Measurements from ENCODE around the gene PRKCH.

The PRKCH gene

GRCh38 chr14:61571917-61572316 lies 250.5 kb downstream of the PRKCH start:
- H3K27me3 Mint-ChIP-seq (ENCODE audit: low read depth), result no peaks in the 10 kb centered on the region
- H3K4me3 Mint-ChIP-seq, result no peak overlapping the region
- H3K9me3 Mint-ChIP-seq, result no peaks in the 10 kb centered on the region
- peaks cover 4% of the 10 kb centered on the region for H3K36me3 Mint-ChIP-seq (ENCODE audit: low read depth)
- peak overlapping the region; percentile 4 for H3K27ac Mint-ChIP-seq
- peaks cover 51% of the 10 kb centered on the region for H3K4me1 Mint-ChIP-seq (ENCODE audit: low read depth)

- Mint-ChIP-seq H3K36me3 (ENCODE audit: low read depth) (no peaks in the 10 kb centered on the region), H3K9me3 (no peaks in the 10 kb centered on the region), H3K4me3 (no peak overlapping the region), H3K27ac (no peak overlapping the region), H3K27me3 (ENCODE audit: low read depth) (peaks cover 5% of the 10 kb centered on the region), H3K4me1 (ENCODE audit: low read depth) (peaks cover 46% of the 10 kb centered on the region)
Measured at GRCh38 chr14:61573321-61573720, 251.9 kb downstream of the PRKCH start.

DNA sequence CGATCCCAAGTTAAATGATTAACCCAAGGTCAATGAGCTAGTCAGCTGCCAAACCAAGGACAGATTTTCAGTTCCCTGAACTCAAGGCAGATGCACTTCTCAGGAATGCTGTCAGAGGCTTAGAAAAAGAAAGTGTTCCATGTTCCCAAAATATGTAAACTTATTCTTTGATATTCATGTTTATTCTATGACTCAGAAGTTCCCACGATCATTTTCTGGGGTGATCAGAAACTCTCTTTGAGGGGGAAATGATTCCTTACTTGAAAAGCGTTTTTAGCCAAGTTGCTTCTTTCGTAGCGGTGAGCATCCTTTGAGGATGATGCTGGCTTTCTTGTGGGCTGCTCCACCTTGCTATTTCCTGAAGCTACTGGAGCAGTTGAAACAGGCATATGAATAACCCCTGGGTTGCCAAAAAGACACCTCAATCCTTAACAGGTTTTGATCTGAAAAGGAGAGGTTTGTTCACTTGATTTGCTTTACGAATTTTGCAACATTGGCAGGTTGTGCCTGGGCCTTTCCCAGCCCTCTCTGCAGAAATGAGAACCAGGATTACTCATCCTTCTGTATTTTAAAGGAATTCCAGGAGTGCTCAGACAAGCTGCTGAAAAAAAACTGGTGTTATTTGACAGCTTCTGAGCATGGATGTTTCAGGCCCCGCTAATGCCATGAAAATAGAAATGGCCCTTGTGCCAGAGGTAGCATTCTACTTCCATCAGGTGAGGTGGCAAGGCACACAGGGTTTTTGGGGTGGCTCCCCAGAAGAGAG lies 252.6 kb downstream of the PRKCH start:
- H3K27ac Mint-ChIP-seq, result no peak overlapping the region

DNA sequence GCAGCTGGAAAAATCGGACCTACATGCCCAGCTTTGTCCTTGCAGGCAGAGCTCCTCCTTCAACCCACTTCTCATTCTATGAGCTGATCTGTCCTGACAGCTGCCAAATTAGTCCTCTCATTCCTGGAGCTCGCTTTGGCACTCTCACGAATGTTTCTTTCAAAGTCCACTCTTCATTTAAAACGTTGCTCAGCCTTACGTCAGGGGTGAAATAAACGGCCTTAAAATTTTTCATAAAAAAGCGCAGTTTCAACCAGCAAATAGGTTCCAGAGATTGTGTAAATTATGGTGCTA lies 253.1 kb downstream of the PRKCH start:
- Mint-ChIP-seq H3K9me3 (no peaks in the 10 kb centered on the region), H3K4me1 (ENCODE audit: low read depth) (peaks cover 48% of the 10 kb centered on the region), H3K36me3 (ENCODE audit: low read depth) (no peaks in the 10 kb centered on the region), H3K4me3 (no peak overlapping the region), H3K27ac (no peak overlapping the region), H3K27me3 (ENCODE audit: low read depth) (peaks cover 5% of the 10 kb centered on the region)

More for the DNA sequence above, 252.6 kb downstream of the PRKCH start:
- Mint-ChIP-seq H3K9me3 (no peaks in the 10 kb centered on the region), H3K4me3 (no peak overlapping the region), H3K4me1 (ENCODE audit: low read depth) (peaks cover 48% of the 10 kb centered on the region), H3K27me3 (ENCODE audit: low read depth) (peaks cover 5% of the 10 kb centered on the region), H3K36me3 (ENCODE audit: low read depth) (no peaks in the 10 kb centered on the region)

DNA sequence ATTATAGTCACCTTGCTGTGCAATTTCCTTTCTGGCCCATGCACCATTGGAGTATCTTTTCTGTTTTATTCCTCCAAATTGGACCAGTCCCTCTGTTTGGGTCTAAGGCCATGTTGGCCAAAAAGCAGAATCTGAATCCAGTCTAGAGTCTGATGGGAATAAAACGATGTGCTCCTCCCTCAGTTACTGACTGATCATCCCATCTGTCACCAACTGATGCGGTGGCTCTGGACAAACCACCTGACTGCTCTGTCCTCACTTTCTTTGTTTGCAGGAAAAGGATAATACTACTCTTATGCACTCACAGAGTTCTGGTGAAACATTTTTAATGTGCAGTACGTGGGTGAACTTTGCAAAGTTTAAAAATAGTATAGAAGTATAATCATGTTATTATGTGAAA lies 253.7 kb downstream of the PRKCH start:
- Mint-ChIP-seq H3K4me3 (no peak overlapping the region), H3K9me3 (no peaks in the 10 kb centered on the region), H3K36me3 (ENCODE audit: low read depth) (no peaks in the 10 kb centered on the region), H3K4me1 (ENCODE audit: low read depth) (peaks cover 44% of the 10 kb centered on the region), H3K27me3 (ENCODE audit: low read depth) (peaks cover 5% of the 10 kb centered on the region), H3K27ac (no peak overlapping the region)

- peaks cover 42% of the 10 kb centered on the region for H3K4me1 Mint-ChIP-seq (ENCODE audit: low read depth)
- peaks cover 5% of the 10 kb centered on the region for H3K27me3 Mint-ChIP-seq (ENCODE audit: low read depth)
- no peaks in the 10 kb centered on the region for H3K36me3 Mint-ChIP-seq (ENCODE audit: low read depth)
- no peak overlapping the region for H3K4me3 Mint-ChIP-seq
- no peaks in the 10 kb centered on the region for H3K9me3 Mint-ChIP-seq
- no peak overlapping the region for H3K27ac Mint-ChIP-seq
Measured at GRCh38 chr14:61575551-61576150, 254.3 kb downstream of the PRKCH start.

DNA sequence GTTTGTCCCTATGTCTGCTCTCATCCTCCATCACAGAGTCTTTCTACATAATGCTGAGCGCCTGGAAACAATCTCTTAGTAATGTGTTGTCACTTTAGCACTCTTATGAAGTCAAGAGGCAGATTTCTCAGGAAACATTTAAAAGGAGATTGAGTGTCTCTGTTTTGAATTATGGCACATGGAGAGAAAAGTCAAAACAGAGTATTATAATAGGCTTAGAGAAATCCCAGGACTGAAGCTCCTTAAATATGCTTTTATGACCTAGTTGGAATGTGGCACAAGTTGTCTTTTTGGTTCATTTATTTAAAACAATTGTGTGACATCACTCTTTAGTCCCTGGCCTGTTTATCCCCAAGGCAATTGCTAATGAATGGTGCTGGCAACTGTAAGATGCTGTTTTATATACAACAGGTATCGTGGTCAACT lies 256.1 kb downstream of the PRKCH start:
- Mint-ChIP-seq H3K4me3 (no peak overlapping the region), H3K9me3 (no peaks in the 10 kb centered on the region), H3K27ac (no peak overlapping the region), H3K4me1 (ENCODE audit: low read depth) (peaks cover 37% of the 10 kb centered on the region), H3K36me3 (ENCODE audit: low read depth) (no peaks in the 10 kb centered on the region), H3K27me3 (ENCODE audit: low read depth) (peaks cover 14% of the 10 kb centered on the region)

- peaks cover 14% of the 10 kb centered on the region for H3K27me3 Mint-ChIP-seq (ENCODE audit: low read depth)
- H3K36me3 Mint-ChIP-seq (ENCODE audit: low read depth), result peaks cover 3% of the 10 kb centered on the region
- H3K4me1 Mint-ChIP-seq (ENCODE audit: low read depth), result peaks cover 30% of the 10 kb centered on the region
- H3K4me3 Mint-ChIP-seq, result peak overlapping the region; percentile 38
- H3K27ac Mint-ChIP-seq, result peak overlapping the region; percentile 32
- no peaks in the 10 kb centered on the region for H3K9me3 Mint-ChIP-seq
Measured at GRCh38 chr14:61578745-61579144, 257.4 kb downstream of the PRKCH start.

DNA sequence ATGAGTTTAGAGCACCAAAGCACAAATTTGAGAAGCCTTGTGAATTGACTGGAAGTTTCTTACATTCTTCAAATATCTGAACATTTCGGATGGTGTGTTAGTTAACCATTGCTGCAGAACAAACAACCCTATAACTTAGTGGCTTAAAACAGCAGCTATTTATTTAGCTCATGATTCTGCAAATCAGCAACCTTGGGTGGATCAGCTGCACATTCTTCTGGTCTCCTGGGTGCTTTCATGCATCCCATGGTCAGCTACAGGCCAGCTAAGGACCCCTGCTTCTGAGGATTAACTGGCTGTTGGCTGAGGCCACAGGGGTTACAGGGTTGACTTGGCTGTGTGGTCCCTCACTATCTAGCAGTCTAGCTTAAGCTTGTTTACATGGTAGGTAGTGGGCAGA lies 260.0 kb downstream of the PRKCH start:
- Mint-ChIP-seq H3K4me3 (no peak overlapping the region), H3K36me3 (ENCODE audit: low read depth) (peaks cover 5% of the 10 kb centered on the region), H3K4me1 (ENCODE audit: low read depth) (peaks cover 36% of the 10 kb centered on the region), H3K9me3 (no peaks in the 10 kb centered on the region), H3K27me3 (ENCODE audit: low read depth) (peaks cover 14% of the 10 kb centered on the region), H3K27ac (no peak overlapping the region)

DNA sequence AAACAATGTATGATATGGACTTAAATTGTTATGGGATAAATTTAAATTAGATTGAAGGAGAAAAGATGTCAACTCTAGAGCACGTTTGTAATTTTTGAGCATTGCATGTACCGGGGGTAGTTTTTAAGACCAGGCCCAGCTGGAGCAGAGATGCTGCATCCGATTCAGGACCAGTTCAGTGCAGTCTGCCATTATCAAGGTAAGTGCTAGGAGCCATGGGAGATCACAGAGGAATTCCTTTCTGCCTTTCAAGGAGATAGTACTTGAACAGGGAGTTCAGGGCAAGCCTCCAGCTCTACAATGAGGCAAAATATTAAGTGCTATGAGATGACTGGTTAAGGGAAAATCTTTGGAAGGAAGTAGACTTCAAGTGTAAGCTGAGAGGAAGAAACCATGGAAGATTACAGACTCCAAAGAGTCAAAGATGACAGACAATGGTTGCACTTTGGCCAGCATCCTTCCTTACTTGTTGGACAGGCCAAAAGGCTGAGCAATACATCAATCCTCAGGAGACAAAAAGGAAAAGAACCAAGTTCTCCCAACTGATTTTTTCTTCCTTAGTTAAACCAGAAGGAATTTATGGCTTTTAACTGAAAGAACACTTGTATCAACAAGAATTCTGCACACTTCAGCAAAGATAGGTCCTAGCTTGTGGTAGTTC lies 260.7 kb downstream of the PRKCH start:
- Mint-ChIP-seq H3K27ac (no peak overlapping the region), H3K4me3 (no peak overlapping the region), H3K27me3 (ENCODE audit: low read depth) (peaks cover 13% of the 10 kb centered on the region), H3K36me3 (ENCODE audit: low read depth) (peaks cover 5% of the 10 kb centered on the region), H3K4me1 (ENCODE audit: low read depth) (peaks cover 37% of the 10 kb centered on the region), H3K9me3 (no peaks in the 10 kb centered on the region)

GRCh38 chr14:61582815-61583214 lies 261.4 kb downstream of the PRKCH start:
- Mint-ChIP-seq H3K27ac (no peak overlapping the region), H3K4me1 (ENCODE audit: low read depth) (peaks cover 38% of the 10 kb centered on the region), H3K4me3 (no peak overlapping the region), H3K27me3 (ENCODE audit: low read depth) (peaks cover 8% of the 10 kb centered on the region), H3K36me3 (ENCODE audit: low read depth) (peaks cover 5% of the 10 kb centered on the region), H3K9me3 (no peaks in the 10 kb centered on the region)

DNA sequence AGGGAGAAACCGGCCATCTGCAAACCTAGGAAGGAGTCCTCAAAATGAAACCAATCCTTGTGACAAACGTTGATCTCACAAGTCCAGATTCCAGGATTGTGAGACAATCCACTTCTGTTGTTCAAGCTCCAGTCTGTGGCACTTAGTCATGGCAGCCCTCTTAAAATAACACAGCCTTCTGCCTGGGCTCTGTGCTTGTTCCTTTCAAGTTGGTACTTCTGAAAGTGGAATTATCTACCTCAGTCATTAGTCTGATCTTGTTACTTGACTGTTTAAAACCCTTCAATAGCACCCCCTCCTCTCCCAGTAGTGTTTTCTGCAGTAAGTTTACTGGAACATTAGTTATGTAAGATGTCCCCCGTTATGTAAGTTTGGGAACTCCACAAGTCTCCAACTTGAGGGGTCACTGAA lies 263.0 kb downstream of the PRKCH start:
- peaks cover 31% of the 10 kb centered on the region for H3K4me1 Mint-ChIP-seq (ENCODE audit: low read depth)

DNA sequence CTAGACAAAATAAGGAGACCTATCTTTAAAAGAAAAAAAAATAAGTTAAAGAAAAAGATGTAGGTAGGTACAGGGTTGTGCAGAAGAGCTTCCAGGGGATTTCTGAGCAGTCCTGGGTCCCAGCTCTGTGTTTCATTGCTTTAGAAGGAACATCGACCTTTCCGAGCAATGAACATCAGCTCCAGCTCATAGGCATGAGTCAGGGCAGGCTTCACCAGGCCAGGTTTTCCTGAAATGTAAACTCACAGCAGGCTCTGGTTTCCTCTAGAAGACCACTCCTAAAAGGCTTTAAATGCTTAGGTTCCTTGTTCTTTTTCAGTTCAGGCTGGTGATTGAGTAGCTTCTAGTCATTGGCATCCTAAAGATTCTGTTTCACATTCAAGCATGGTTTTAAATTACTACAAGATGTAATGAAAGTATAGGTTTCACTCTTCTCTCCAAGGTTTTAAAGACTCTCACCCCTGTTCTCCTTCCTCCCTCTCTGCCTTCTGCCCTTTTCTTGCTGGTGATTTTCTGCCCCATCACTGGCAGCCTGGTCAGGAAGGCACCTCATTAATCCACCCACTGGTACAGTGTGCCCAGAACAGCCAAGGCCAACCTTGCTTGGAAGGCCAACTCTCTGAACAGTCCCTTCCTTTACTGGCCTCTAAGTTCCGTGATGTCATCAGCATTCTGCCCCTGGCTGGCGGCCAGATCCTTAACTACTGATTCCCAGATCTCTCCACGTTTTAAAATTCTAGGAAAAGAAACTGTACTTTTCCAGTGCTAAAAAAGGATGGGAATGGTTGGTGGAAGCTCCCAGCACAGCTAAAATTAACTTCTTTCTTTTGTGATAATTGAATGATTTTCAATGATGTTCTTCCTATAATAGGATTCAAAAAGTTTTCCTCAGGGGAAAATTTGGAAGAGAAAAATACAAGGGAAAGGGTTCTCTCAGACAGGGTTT lies 264.5 kb downstream of the PRKCH start:
- H3K4me3 Mint-ChIP-seq, result no peak overlapping the region
- H3K9me3 Mint-ChIP-seq, result no peaks in the 10 kb centered on the region
- H3K4me1 Mint-ChIP-seq (ENCODE audit: low read depth), result peaks cover 39% of the 10 kb centered on the region
- H3K27ac Mint-ChIP-seq, result peak overlapping the region; percentile 16
- H3K27me3 Mint-ChIP-seq (ENCODE audit: low read depth), result peaks cover 8% of the 10 kb centered on the region
- peaks cover 8% of the 10 kb centered on the region for H3K36me3 Mint-ChIP-seq (ENCODE audit: low read depth)

More for the DNA sequence above, 263.0 kb downstream of the PRKCH start:
- peaks cover 5% of the 10 kb centered on the region for H3K36me3 Mint-ChIP-seq (ENCODE audit: low read depth)
- H3K27me3 Mint-ChIP-seq (ENCODE audit: low read depth), result peaks cover 8% of the 10 kb centered on the region
- H3K27ac Mint-ChIP-seq, result no peak overlapping the region
- no peaks in the 10 kb centered on the region for H3K9me3 Mint-ChIP-seq
- H3K4me3 Mint-ChIP-seq, result no peak overlapping the region

DNA sequence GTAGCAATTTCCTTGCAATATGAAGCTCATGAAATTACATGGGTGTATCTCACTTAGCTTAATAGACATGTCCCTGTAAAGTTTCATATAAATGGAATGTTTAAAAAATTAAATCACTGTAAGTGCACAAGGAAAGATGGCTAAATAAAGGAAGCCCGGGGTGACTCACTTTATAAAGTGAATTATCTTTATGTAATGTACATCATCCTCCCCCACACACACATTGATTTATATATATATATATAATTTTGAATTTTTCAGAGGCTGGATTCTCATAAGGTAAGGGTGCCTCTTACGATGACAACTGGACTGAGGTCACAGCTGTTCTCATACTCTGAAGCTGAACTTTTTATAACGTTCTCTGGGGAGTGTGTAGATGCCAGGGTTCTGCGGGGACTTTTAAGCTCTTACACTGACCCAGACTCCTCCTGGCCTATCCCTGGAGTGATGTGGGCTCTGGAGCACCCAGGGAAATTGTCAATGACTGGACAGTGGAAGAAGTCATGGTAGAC lies 265.2 kb downstream of the PRKCH start:
- peaks cover 8% of the 10 kb centered on the region for H3K36me3 Mint-ChIP-seq (ENCODE audit: low read depth)
- H3K27me3 Mint-ChIP-seq (ENCODE audit: low read depth), result peaks cover 6% of the 10 kb centered on the region
- peaks cover 41% of the 10 kb centered on the region for H3K4me1 Mint-ChIP-seq (ENCODE audit: low read depth)
- H3K9me3 Mint-ChIP-seq, result no peaks in the 10 kb centered on the region
- no peak overlapping the region for H3K4me3 Mint-ChIP-seq
- no peak overlapping the region for H3K27ac Mint-ChIP-seq
